ENCODE measurements around the gene KPNA4. TPM values are rescaled to one million over a fixed set of nuclear protein-coding genes. Genes with fewer than 3 reads are reported as not detected.
"Not testable (repeated sequence)": the region's sequence is repeated elsewhere in the genome, so short reads cannot be mapped to it uniquely, and the experiment has no call there.

Gene KPNA4, protein sequence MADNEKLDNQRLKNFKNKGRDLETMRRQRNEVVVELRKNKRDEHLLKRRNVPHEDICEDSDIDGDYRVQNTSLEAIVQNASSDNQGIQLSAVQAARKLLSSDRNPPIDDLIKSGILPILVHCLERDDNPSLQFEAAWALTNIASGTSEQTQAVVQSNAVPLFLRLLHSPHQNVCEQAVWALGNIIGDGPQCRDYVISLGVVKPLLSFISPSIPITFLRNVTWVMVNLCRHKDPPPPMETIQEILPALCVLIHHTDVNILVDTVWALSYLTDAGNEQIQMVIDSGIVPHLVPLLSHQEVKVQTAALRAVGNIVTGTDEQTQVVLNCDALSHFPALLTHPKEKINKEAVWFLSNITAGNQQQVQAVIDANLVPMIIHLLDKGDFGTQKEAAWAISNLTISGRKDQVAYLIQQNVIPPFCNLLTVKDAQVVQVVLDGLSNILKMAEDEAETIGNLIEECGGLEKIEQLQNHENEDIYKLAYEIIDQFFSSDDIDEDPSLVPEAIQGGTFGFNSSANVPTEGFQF
- 10 to 100 TPM; 36.7 to 46.3 TPM for total RNA-seq

DNA sequence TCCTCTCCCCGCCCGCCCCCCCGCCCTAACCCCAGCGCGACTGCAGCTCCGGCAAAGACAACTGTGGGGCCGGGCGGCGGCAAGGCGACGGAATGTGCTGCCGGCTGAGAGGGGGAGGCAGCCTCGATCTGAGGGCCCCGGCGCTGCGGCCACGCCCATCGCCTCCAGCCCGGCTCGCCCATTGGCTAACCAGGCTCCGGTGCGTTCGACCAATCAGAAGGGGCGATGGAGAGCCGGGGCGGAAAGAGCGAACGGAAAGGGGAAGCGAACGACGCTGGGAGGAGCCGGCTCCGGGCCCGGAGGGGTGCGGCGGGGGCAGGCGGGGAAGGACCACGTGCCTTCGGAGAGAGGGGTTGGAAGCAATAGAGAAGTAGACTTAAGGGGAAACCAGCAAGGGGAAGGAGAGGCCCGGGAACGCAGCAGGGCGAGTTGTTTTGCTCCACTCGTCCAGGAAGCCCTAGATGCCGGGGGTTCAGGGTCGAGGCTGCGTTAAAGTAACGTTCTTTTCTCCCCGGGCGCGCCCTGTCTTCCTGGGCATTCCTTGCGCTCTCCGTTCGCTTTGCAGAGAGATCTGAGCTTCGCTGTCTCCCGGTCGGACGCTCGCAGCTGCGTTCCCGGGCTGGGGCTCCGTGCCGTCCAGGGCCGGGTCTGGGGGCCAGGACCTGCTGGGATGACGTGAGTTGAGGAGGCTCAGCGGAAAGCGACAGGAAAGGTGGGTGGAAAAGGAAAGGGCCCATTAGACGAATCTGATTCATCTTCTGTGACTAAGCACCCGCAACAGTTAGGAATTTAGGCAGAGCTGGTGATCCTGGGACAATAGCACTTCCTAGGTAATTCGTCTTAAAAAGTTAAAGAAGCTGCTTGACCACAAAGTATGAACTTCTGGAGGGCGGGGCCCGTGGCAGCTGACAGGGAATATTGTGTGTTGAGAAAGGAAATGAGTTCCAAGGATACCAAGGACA lies at the start of gene KPNA4:
Gene KPNA4 (minus strand): TSS at position 130 of the 962 bp plus-strand sequence. CDS start 289 bp downstream, outside the sequence.
- Mint-ChIP-seq H3K36me3 (ENCODE audit: low read depth) (peaks cover 43% of the 10 kb centered on the region), H3K9me3 (ENCODE audit: insufficient read depth) (no peaks in the 10 kb centered on the region), H3K4me1 (ENCODE audit: low read depth) (peaks cover 67% of the 10 kb centered on the region), H3K27ac (peak within 1 kb of the TSS; percentile 98), H3K27me3 (ENCODE audit: low read depth) (no peaks in the 10 kb centered on the region), H3K4me3 (peak within 1 kb of the TSS; percentile 97)
- POLR2A ChIA-PET, result interaction anchor here (0.7 to 3.5 kb wide), 5 partner anchors 11 to 503 kb away, joined by 3 to 26 read pairs (median 3); partner anchors contain the start of gene TRIM59
- ATAC-seq (peak; percentile 93), DNase-seq (peak; percentile 97)
- CTCF ChIA-PET, result no interaction called here

DNA sequence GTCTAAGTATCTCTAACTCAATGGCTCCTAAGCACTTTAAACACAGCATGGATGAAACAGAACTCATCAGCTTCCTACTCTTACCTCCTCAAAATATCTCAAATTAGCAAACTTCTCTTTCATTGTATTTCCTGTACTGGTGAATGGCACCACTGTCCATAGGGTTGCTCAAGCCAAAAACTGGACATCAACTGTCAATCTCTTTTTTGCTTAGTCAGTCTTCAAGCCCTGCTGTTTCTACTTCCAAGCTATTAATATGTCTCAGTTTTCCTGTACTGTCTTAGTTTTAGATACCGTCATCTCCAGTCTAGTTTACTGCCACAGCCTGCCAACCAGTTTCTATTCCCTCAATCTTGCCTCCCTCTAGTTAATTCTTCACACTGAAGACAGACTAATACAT lies 48.3 kb upstream of the KPNA4 start:
- peaks cover 17% of the 10 kb centered on the region for H3K27me3 Mint-ChIP-seq (ENCODE audit: low read depth)
- H3K4me3 Mint-ChIP-seq, result no peak overlapping the region
- no peak for DNase-seq
- CTCF ChIA-PET, result no interaction called here
- no peaks in the 10 kb centered on the region for H3K4me1 Mint-ChIP-seq (ENCODE audit: low read depth)
- H3K36me3 Mint-ChIP-seq (ENCODE audit: low read depth), result no peaks in the 10 kb centered on the region
- H3K27ac Mint-ChIP-seq, result no peak overlapping the region
- H3K9me3 Mint-ChIP-seq (ENCODE audit: insufficient read depth), result no peaks in the 10 kb centered on the region
- no peak for ATAC-seq
- POLR2A ChIA-PET, result no interaction called here

DNA sequence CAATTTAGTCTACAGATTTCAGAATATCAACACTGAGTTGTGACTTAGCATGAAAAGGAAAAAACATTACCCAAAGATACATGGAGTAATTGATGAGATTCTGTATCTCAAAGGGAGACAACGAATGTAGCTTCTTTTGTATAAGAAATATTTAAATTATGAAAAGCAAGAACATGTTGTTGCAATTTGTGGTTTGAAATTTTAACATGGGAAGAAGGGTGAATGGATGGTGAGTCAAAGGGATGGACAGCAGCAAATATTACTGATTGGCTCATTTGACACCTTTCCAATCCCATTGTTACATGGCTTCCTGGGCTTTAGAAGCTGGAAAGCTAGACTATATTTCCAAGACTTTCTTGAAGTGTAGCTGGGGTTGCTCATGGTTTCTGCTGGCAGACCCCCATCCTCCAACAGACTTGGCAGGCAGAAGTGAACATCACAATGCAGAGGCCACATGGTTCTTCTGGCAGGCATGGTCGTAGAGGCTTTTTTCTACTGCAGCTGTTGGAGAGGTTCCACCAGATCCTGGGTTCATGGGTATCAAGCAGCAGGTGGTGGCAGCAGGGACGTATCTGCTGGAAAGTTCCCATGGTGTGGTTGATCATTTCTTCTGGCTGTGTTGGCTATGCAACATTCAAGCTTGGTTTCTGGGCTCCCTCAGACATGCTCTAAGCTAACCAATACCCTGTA lies 47.2 kb upstream of the KPNA4 start:
- no peak overlapping the region for H3K4me3 Mint-ChIP-seq
- no peaks in the 10 kb centered on the region for H3K4me1 Mint-ChIP-seq (ENCODE audit: low read depth)
- ATAC-seq (no peak), DNase-seq (no peak)
- H3K27me3 Mint-ChIP-seq (ENCODE audit: low read depth), result peaks cover 17% of the 10 kb centered on the region
- H3K9me3 Mint-ChIP-seq (ENCODE audit: insufficient read depth), result no peaks in the 10 kb centered on the region
- POLR2A ChIA-PET, result interaction anchor here (0.6 kb wide), 1 partner anchor 164 kb away, joined by 3 read pairs; no protein-coding TSS in a partner anchor
- CTCF ChIA-PET, result no interaction called here
- no peaks in the 10 kb centered on the region for H3K36me3 Mint-ChIP-seq (ENCODE audit: low read depth)
- no peak overlapping the region for H3K27ac Mint-ChIP-seq

DNA sequence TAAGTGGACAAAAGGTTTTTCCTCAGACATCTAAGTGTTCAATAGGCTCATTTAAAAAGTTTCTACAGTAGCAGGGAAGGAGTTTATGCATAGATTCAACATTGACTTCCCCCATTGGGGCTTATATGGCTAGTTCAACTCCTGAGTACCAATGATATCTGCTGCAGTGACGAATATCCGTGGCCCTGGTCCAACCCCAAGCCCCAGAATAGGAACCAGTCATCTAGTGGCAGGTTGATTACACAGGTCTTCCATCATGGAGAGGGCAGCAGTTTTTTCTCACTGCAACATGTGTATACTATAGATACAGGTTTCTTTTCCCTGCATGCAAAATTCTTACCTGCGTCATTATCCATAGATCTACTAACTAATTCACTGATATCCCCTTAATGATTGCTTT lies 45.8 kb upstream of the KPNA4 start:
- no peaks in the 10 kb centered on the region for H3K9me3 Mint-ChIP-seq (ENCODE audit: insufficient read depth)
- peaks cover 13% of the 10 kb centered on the region for H3K27me3 Mint-ChIP-seq (ENCODE audit: low read depth)
- DNase-seq (no peak), ATAC-seq (no peak)
- H3K27ac Mint-ChIP-seq, result no peak overlapping the region
- POLR2A ChIA-PET, result no interaction called here
- H3K4me1 Mint-ChIP-seq (ENCODE audit: low read depth), result no peaks in the 10 kb centered on the region
- CTCF ChIA-PET, result no interaction called here
- no peak overlapping the region for H3K4me3 Mint-ChIP-seq
- H3K36me3 Mint-ChIP-seq (ENCODE audit: low read depth), result no peaks in the 10 kb centered on the region

DNA sequence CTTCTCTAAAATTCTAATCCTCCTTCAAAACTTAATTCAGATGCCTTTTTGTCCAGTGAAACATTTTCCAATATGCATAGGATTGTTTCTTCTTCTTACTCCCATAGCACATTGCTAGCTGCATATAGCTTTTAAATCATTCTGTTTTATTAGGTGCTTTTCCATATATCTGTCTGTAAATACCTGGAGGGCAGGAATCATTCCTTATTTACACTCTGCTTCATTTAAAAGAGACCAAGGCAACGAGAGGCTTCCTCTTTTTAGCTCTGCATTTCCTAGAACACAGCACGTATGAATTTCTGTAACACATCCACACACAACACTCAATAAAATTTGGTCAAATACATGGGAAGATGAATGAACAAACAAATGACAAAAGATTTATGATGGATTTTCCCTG lies 43.5 kb upstream of the KPNA4 start:
- ChIA-PET POLR2A (no interaction called here), CTCF (no interaction called here)
- H3K27ac Mint-ChIP-seq, result no peak overlapping the region
- no peak for ATAC-seq
- no peaks in the 10 kb centered on the region for H3K9me3 Mint-ChIP-seq (ENCODE audit: insufficient read depth)
- no peak for DNase-seq
- H3K36me3 Mint-ChIP-seq (ENCODE audit: low read depth), result no peaks in the 10 kb centered on the region
- H3K4me3 Mint-ChIP-seq, result no peak overlapping the region
- no peaks in the 10 kb centered on the region for H3K4me1 Mint-ChIP-seq (ENCODE audit: low read depth)
- peaks cover 14% of the 10 kb centered on the region for H3K27me3 Mint-ChIP-seq (ENCODE audit: low read depth)

DNA sequence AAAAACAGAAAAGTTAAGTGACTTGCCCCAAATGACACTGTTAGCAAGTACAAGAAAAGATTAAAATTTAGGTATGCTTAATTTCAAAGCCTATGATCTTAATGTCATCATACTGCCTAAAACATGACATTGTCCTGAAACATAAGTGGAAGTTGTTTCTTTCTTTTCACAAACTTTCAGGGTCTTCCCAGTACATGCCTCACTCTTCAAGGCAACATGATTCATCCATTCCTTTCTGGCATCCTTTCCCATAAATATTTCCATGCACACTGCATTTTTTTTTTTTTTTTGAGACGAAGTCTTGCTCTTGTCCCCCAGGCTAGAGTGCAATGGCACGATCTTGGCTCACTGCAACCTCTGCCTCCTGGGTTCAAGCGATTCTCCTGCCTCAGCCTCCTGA lies 42.5 kb upstream of the KPNA4 start:
- no peaks in the 10 kb centered on the region for H3K9me3 Mint-ChIP-seq (ENCODE audit: insufficient read depth)
- H3K4me3 Mint-ChIP-seq, result no peak overlapping the region
- H3K27me3 Mint-ChIP-seq (ENCODE audit: low read depth), result peaks cover 6% of the 10 kb centered on the region
- no peak overlapping the region for H3K27ac Mint-ChIP-seq
- ATAC-seq (no peak), DNase-seq (no peak)
- H3K36me3 Mint-ChIP-seq (ENCODE audit: low read depth), result no peaks in the 10 kb centered on the region
- no peaks in the 10 kb centered on the region for H3K4me1 Mint-ChIP-seq (ENCODE audit: low read depth)
- CTCF ChIA-PET, result no interaction called here
- POLR2A ChIA-PET, result no interaction called here

DNA sequence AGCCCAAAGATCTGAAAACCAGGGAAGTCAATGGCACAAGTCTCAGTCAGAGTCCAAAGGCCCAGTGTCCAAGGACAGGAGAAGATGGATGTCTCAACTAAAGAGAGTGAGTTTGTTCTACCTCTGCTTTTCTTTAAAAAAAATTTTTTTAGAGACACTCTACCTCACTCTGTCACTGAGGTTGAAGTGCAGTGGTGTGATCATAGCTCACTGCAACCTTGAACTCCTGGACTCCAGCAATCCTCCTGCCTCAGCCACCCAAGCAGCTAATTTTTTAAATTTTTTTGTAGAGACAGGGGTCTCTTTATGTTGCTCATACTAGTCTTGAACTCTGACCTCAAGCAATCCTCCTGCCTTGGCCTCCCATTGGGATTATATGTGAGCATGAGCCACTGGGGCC lies 39.9 kb upstream of the KPNA4 start:
- no peaks in the 10 kb centered on the region for H3K4me1 Mint-ChIP-seq (ENCODE audit: low read depth)
- POLR2A ChIA-PET, result no interaction called here
- no peak overlapping the region for H3K27ac Mint-ChIP-seq
- no peak overlapping the region for H3K4me3 Mint-ChIP-seq
- no peaks in the 10 kb centered on the region for H3K36me3 Mint-ChIP-seq (ENCODE audit: low read depth)
- H3K9me3 Mint-ChIP-seq (ENCODE audit: insufficient read depth), result no peaks in the 10 kb centered on the region
- no peak for DNase-seq
- CTCF ChIA-PET, result interaction anchor here (0.7 kb wide), 1 partner anchor 11 kb away, joined by 3 read pairs; no protein-coding TSS in a partner anchor
- ATAC-seq, result no peak
- peaks cover 11% of the 10 kb centered on the region for H3K27me3 Mint-ChIP-seq (ENCODE audit: low read depth)

DNA sequence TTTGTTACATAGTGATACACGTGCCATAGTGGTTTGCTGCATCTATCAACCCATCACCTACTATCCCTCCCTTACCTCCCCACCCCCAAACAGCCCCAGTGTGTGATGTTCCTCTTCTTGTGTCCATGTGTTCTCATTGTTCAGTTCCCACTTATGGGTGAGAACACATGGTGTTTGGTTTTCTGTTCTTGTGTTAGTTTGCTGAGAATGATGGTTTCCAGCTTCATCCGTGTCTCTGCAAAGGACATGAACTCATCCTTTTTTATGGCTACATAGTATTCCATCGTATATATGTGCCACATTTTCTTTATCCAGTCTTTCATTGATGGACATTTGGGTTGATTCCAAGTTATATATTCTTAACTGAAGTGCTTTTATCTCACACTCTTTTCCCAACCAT lies 38.5 kb upstream of the KPNA4 start:
- H3K27ac Mint-ChIP-seq; ATAC-seq; POLR2A ChIA-PET; H3K9me3 Mint-ChIP-seq (ENCODE audit: insufficient read depth); H3K4me1 Mint-ChIP-seq (ENCODE audit: low read depth); CTCF ChIA-PET; H3K36me3 Mint-ChIP-seq (ENCODE audit: low read depth); H3K4me3 Mint-ChIP-seq; DNase-seq: not testable (repeated sequence)
- H3K27me3 Mint-ChIP-seq (ENCODE audit: low read depth), result peaks cover 11% of the 10 kb centered on the region

DNA sequence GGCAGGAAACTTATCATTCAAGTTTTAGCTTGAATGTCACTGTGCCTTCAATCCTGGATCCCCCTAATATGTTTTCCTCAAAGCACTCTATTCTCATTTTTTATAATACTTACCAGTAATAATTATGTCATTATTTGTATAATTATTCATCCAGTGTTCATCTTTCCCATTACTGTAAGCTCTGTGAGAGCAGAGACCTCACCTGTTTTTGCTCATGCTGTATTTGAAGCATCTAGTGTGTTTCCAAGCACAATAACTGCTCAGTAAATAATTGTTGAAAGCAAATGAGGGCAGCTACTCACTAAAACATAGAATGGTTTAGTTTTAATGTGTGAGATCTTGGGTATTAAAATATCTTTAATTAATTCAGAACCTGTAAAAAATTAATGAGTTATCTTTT lies 36.9 kb upstream of the KPNA4 start:
- ATAC-seq (no peak), DNase-seq (no peak)
- no peak overlapping the region for H3K27ac Mint-ChIP-seq
- H3K4me3 Mint-ChIP-seq, result no peak overlapping the region
- CTCF ChIA-PET, result no interaction called here
- H3K4me1 Mint-ChIP-seq (ENCODE audit: low read depth), result no peaks in the 10 kb centered on the region
- H3K27me3 Mint-ChIP-seq (ENCODE audit: low read depth), result peaks cover 11% of the 10 kb centered on the region
- H3K36me3 Mint-ChIP-seq (ENCODE audit: low read depth), result no peaks in the 10 kb centered on the region
- POLR2A ChIA-PET, result no interaction called here
- no peaks in the 10 kb centered on the region for H3K9me3 Mint-ChIP-seq (ENCODE audit: insufficient read depth)

DNA sequence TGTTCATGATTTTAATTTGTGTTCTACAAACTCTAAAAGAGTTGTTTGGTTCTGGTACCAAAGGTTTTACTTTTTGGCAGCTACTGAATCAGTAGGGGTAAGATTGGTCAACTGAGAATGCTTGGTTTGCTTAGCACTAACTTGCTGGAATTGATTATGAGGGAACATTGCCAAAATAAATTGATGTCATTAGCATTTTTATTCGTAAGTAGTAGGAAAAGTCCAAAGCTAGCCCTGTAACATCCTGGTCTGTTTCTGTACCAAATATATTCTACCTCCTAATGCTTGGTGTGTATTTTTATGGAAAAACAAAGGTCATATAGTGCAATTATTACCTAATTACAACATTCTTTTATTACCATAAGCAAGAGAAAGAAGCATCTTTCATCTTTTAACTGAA lies 35.9 kb upstream of the KPNA4 start:
- DNase-seq (no peak), ATAC-seq (no peak)
- Mint-ChIP-seq H3K27me3 (ENCODE audit: low read depth) (peaks cover 11% of the 10 kb centered on the region), H3K4me1 (ENCODE audit: low read depth) (no peaks in the 10 kb centered on the region), H3K4me3 (no peak overlapping the region), H3K9me3 (ENCODE audit: insufficient read depth) (no peaks in the 10 kb centered on the region), H3K27ac (no peak overlapping the region), H3K36me3 (ENCODE audit: low read depth) (no peaks in the 10 kb centered on the region)
- POLR2A ChIA-PET, result no interaction called here
- CTCF ChIA-PET, result no interaction called here

DNA sequence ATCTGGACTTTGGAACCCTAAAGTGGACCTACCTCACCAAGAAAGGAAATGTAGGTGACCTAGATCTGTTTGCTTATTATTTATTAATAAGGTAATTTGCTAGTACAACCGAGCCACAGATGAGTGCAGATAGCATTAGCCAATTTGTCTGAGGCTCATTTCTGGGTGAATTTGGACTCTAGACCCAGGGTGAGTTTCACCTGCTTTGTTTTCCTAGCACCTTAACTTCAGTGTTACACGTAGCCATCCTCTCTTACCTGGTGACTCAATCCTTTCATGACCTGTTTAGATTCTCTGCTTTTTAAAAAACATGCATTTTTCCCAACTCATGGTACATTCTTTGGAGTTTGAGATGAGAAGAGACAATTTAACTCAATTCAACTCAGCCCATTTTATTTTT lies 33.5 kb upstream of the KPNA4 start:
- ATAC-seq (no peak), DNase-seq (no peak)
- H3K27me3 Mint-ChIP-seq (ENCODE audit: low read depth), result peaks cover 10% of the 10 kb centered on the region
- no peaks in the 10 kb centered on the region for H3K4me1 Mint-ChIP-seq (ENCODE audit: low read depth)
- H3K36me3 Mint-ChIP-seq (ENCODE audit: low read depth), result no peaks in the 10 kb centered on the region
- POLR2A ChIA-PET, result no interaction called here
- CTCF ChIA-PET, result no interaction called here
- H3K9me3 Mint-ChIP-seq (ENCODE audit: insufficient read depth), result no peaks in the 10 kb centered on the region
- no peak overlapping the region for H3K4me3 Mint-ChIP-seq
- no peak overlapping the region for H3K27ac Mint-ChIP-seq

All from activated CD8-positive, alpha-beta T cell treated with anti-CD3 and anti-CD28 coated beads, Interleukin-2, amount 10 ng/mL, durations not matched to agents 7 days and 5 days (primary cell).